HG02970 (cell line): Measurements from ENCODE around the gene LYPLA2.
A peak's percentile ranks its signal among the peaks of the same experiment; 100 is the strongest.
"Not testable (repeated sequence)": the region's sequence is repeated elsewhere in the genome, so short reads cannot be mapped to it uniquely, and the experiment has no call there.

Experiments
- ATAC-seq: cut with Tn5 transposase; IDR thresholded peaks from one replicate; pipeline ENCODE4 v1.9.1; 2021; ENCODE audit warnings: mild to moderate bottlenecking, moderate library complexity, moderate number of reproducible peaks; ENCODE audit not compliant: unreplicated experiment, low FRiP score

The LYPLA2 gene

DNA sequence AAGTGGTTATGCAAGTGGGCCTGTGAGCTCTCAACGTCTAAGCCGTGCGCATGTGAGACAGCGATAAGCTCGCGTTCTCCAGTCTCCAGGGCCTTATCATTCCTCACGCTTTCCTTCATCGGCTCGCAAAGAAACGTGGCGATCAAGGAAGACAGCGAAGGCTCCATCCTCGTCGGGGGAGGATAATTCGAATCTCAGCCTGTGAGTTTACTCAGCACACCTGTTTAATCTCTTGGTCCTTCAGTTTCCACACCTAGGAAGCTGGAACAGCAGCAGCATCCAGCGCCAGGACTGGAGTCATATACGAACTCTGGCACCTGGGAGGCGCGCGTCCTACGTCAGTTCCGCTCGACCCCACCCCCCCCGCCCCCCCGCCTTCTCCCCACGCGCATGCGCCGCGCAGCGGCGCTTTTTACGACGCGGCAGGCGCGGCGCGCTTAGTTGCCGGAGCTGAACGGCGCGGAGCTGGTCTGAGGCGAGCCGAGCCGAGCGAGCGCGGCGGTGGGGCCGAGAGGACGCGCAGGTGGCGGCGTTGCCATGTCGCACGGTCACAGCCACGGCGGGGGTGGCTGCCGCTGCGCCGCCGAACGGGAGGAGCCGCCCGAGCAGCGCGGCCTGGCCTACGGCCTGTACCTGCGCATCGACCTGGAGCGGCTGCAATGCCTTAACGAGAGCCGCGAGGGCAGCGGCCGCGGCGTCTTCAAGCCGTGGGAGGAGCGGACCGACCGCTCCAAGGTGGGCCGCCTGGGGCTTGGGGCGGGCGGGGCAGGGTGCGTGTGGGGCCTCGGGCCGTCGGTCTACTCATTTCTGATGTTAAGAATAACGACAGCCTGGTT, 12.7 kb upstream of the LYPLA2 start, which contains the start of gene PITHD1:
TSS of gene PITHD1 (plus strand) at position 440 of the 836 bp plus-strand sequence. CDS start at position 538, 98 bp downstream.
- peak; percentile 75 for ATAC-seq

DNA sequence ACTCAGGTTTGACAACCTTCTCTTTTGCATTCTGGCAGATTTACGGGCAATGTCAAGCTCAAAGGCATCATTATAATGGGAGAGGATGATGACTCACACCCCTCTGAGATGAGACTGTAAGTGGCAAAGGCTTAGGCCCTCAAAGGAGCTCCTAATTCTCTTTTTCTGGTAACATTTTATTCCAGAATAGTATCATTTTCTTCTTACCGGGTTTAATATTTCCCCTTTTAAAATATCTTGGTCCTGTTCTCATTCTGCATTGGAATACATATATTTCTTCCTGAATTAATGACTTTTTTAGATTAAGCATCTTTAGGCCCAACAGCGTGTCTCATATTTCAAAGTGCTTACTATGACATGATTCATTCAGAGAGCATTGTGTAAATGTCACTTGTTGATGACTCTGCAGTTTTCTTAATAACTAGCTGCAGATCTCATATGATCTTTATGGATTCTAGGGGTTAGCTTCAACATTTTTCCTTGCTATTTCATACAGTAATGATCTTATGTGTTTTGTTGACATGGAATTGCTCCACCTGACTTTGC, 11.0 kb upstream of the LYPLA2 start:
- ATAC-seq: no peak

DNA sequence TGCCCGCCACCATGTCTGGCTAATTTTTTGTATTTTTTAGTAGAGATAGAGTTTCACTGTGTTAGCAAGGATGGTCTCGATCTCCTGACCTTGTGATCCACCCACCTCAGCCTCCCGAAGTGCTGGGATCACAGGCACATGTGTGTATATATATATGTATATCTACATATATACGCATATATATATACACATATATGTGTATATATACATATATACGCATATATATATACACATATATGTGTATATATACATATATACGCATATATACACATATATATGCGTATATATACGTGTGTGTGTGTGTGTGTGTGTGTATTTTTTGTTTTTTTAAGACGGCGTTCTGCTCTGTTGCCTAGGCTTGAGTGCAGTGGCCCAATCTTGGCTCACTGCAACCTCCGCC, 7.8 kb upstream of the LYPLA2 start:
- ATAC-seq: not testable (repeated sequence)

DNA sequence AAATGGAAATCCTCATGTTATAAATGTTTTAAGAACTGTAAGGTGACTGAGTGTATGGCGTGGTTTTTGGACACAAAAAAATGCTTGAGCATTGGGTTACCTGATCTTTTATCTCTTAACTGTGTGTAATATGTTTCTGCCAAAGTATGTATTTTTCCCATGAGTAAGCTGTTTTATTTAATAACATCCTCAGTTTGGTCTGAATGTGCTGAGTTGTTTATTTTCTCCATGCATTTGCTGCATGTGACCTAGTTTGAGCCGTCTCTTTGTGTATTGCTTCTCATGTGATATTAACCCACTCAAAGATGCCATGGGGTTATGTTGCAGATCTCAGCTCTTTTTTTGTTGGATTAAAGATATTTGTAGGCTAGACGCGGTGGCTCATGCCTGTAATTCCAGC, 6.1 kb upstream of the LYPLA2 start:
- no peak for ATAC-seq

DNA sequence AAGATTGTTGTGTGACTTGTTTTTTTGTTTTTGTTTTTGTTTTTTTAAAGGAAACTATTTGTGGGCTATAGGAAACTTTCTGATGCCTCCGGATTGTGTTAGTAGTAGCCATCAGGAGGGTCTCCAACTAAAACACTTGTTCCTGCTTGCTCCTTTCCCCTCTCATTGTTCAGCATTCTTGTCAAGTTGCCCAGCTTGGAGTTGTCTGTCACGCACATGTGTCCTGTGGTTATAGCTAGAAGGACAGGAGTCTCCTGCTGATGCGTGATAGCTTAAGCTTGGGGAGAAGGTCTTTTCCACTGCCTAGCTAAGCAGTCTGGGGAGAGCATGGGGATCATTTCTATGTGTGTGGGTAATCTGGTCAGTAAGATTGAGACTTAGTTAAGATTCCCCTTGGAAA, 3.2 kb upstream of the LYPLA2 start:
- ATAC-seq: no peak

DNA sequence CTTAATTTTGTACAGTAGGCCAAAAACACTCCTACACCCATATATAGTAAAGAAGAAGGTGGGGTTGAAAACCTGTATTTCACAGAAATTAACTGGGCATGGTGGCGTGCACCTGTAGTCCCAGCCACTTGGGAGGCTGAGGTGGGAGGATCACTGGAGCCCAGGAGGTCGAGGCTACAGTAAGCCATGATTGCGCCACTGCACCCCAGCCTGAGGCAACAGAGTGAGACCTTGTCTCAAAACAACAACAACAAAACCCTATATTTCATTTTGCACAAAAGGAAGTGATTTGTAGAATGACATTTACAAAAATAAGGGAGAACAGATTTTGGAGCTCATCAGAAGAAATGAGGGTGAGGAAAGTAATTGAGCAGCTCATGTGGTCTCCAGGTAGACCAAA, 2.2 kb upstream of the LYPLA2 start:
- ATAC-seq: no peak

DNA sequence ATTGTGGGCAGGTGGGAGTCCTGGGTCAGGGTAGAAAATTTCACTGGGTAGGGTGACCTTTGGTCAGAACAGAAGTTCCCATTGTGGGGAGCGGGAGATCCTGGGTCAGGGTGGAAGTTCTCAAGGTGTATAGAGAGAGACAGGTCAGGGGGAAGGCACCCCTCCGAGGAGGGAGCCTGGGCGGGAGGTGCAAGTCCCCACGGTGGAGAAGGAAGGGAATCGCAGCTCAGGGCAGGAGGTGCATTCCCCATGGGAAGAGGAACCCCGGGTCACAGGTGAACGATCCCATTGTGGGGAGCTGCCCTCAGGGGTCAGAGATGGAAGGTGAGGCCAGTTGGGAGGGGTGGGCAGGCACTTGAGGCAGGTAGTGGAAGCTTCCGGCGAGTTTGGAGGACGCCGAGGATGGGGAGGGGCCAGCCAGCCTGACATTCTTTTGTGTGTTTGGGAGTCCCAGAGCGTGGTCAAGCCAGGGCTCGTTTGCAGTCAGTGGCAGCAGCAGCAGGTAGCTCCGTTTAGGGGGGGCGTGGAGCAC, 637 bp downstream of the LYPLA2 start:
- no peak for ATAC-seq

DNA sequence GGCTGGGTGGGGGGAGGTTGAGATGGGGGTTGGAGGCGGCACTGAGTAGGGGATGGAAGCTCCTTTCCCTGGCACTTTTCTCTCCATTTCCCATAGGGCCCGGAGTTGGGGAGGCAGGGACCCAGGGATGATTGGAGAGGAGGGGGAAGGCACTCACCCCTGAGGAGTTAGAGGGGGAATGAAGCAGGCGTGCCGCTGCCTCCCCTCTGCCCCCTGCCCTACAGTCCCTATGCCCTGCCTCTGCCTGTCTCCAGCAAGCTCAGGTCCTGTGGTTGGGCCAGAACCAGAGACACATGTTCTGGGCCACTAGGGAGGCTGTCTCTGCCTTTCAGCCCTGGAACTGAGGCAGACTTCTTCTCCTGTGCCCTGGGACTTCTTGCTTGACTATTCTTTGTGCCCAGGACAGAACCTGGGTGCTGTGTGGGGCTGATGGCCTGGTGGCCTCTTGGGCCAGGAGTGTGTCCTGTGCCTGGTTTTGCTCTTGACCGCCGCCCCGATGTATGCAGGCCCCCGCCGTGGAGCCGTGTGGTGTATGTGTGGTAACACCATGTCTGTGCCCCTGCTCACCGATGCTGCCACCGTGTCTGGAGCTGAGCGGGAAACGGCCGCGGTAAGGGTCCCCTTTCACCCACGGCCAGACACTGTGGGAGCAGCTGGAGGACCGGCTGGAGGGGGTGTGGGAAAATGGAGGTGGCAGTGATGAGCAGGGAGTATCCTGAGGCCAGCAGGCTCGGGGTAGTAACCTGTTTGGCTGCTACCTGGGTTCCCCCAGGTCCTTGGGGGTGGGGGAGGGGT, 1.4 kb downstream of the LYPLA2 start:
- no peak for ATAC-seq

DNA sequence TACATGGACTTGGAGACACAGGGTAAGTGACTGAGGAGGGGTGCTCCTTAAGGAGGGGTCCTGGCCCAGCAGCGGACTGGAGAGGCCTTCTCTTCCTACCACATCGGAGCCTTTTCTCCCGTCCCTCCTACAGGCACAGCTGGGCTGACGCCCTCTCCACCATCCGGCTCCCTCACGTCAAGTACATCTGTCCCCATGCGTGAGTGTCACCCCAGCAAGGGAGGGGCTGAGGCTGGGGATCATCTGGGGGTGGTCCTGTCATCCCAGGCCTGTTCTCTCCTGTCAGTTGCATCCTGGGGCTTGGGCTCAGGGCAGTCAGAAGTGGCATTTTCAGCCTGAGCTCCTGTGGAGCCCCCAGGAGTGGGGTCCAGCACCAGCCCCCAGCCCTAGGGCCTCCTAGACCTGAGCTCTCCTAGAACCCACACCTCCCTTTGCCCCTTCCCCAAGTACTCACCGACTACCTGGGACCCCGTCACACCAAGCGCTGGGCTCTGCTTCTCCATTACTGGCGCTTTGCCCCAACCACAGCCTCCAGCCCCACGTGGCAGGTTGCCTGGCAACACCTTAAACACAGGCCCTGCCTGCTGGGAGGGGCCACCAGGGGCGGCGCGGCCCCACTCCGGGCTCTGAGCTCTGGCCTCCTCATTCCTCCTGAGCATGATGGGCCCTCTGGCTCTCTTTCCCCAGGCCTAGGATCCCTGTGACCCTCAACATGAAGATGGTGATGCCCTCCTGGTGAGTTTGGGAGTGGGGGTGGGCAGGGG, 2.3 kb downstream of the LYPLA2 start:
- no peak for ATAC-seq

DNA sequence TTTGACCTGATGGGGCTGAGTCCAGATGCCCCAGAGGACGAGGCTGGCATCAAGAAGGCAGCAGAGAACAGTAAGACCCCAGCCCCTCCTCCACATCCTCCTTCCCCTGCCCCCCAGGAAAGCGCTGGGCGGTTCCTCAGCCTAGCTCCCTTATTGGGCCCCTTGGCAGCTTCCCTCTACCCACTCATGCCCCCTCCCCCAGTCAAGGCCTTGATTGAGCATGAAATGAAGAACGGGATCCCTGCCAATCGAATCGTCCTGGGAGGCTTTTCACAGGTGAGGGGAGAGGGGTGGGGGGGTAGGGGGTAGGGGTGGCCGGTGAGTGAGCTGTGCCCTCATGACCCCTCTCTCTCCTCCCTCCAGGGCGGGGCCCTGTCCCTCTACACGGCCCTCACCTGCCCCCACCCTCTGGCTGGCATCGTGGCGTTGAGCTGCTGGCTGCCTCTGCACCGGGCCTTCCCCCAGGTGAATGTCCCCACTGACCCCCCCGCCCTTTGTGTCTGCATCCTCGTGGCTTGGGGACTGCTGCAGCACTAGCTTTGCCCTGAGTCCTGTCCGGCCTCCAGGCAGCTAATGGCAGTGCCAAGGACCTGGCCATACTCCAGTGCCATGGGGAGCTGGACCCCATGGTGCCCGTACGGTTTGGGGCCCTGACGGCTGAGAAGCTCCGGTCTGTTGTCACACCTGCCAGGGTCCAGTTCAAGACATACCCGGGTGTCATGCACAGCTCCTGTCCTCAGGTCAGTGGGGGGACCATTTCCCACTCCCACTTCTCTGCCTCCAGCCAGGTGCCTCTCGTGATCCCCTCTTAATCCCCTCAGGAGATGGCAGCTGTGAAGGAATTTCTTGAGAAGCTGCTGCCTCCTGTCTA, 3.2 kb downstream of the LYPLA2 start:
- ATAC-seq: no peak

DNA sequence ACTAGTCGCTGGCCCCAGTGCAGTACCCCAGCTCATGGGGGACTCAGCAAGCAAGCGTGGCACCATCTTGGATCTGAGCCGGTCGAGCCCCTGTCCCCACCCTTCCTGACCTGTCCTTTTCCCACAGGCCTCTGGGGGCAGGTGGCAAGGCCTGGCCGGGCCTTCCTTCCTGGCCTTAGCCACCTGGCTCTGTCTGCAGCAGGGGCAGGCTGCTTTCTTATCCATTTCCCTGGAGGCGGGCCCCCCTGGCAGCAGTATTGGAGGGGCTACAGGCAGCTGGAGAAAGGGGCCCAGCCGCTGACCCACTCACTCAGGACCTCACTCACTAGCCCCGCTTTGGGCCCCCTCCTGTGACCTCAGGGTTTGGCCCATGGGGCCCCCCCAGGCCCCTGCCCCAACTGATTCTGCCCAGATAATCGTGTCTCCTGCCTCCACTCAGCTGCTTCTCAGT, 3.8 kb downstream of the LYPLA2 start:
- ATAC-seq: not testable (repeated sequence)

DNA sequence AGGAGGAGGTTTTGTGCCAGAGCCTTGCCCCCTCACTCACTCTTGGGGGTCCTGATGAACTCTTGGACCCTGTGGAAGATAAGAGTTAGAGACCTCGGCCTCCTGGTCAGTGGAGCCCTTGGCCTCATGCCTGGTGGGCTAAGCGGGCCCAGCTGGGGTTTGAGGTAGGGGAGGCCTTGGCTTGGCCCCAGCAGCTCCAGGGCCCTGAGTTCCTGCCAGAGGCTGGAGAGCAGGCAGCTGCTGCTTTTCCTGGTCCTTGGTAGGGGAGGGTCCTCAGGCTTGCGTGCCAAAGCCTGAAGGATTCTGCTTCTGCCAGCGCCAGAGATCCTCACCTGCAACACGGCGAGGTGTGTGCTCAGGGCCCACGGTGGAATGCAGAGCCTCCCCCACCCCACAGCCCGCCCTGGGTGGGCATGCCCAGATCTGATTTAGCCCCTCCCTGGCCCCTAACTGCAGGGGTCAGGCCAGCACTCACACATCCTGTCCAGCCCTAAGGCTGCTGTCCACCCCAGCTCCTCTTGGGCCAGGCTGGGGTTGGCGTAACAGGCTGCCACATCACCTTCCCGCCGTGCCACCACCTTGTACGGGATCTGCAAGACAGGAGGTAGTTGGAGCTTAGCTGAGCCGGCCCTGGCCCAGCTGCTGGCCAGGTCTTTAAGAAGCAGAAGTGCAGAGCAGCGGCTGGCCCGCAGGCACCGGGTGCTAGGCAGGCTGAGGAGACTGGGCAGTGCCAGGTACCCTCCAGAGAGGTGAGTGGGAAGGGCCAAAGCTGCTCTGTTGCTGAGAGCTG, 4.9 kb downstream of the LYPLA2 start:
- no peak for ATAC-seq

DNA sequence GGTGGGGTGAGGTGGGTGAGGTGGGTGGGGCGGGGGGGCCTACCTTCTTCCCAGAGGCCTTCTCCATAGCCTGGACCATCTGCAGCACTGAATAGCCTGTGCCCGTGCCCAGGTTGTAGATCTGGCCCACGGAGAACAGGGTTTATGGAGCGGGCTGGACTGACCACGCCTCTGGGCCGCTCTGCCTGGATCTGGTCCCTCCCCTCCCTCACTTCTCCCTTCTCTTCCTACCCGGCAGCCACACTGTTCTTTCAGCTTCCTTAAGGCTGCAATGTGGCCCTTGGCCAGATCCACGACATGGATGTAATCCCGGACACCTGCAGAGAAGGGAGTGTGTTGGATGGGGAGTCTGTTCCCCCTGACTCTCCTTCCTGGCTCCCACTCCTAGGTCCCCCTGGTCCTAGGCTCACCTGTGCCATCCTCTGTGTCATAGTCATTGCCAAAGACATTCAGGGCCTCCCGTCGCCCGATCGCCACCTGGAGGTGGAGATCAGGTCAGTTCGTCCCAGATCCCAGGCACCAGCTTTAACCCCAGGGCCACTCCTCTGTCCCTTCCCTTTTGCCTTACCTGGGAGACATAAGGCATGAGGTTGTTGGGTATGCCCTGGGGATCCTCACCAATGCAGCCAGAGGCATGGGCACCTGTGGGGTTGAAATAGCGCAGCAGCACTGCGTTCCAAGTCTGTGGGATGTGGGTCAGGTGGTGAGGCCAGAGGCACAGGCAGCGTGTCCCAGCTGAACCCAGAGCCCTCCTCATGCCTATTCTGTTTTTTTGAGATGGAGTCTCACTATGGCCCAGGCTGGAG, 5.7 kb downstream of the LYPLA2 start:
- no peak for ATAC-seq

DNA sequence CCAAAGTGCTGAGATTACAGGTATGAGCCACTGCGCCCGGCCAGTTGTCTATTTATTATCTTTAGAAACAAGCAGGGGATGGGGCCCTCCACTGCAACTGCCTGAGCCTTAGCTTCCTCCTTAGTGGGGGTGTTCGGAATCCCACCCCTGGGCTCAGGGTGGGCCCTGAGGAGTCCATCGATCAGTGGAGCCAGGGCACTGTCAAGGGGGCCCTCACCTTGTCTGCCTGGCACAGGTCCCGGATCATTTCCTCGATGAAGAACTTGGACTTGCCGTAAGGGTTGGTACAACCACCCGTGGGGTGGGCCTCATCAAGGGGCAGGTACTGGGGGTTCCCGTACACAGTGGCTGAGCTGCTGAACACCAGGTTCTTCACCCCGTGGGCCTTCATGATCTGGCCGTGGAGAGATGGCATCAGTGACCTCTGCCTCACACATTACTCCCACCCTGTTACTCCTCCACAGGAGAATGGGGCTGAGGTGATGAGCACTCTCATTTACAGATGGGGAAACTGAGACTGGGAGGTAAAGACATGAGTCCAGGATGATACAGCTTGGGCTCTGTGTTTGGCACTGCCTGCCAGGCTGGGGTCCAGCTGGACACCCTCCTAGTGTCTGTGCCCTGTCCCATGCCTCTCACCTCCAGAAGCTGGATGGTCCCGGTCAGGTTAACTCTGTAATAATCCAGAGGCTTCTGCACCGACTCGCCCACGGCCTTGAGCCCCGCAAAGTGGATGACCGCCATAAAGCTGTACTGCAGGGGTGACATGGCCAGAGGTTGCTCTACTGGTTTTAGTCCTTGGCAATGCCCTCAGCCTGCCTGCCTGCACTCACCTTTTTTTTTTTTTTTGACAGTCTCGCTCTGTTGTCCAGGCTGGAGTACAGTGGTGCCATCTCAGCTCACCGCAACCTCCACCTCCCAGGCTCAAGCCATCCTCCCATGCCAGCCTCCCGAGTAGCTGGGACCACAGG, 6.8 kb downstream of the LYPLA2 start:
- ATAC-seq: no peak

DNA sequence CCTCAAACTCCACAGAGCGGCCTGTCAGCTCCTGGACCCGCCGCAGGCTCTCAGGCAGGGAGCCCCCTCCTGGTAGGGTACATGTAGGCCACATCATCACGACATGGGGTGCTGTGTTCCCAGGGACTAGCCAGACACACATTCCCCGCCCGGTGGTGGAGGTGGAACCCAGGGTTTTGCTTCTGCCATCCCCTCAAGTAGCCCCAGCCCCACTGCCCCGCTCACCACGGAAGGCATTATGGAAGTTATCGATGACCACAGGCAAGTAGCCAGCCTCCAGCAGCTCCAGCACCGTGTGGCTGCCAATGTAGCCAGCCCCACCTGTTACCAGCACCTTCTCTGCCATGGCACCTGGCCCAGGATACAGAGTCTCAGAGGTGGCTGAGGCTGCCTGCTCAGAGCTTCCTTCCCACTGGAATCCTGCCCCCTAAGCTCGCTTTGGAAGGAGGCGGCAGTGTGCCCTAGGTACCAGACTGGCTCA, 7.8 kb downstream of the LYPLA2 start:
- no peak for ATAC-seq

DNA sequence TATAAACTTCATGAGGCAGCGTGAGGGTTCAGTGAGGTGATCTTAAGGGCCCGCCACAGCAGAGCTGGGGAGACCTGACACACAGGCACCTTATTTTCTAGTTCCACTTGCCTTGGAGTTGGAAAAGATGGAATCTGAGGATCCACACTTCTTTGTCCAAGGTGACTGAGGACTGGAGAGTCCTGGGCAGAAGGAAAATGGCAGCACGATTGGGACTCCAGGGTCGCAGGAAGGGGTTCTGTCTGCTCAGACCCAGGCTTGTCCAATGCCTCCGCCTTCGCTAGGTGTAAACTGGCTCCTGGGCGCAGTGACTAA, 8.3 kb downstream of the LYPLA2 start:
- ATAC-seq: no peak
